DMS 273 treated with DMSO at 0.1 percent for 48 hours (cell line): ENCODE measurements around the gene TMIGD3.

Source experiments
- DNase-seq: peaks from one replicate; lab custom pipeline; 2025; lab: John Stamatoyannopoulos, UW

TMIGD3 gene

DNA sequence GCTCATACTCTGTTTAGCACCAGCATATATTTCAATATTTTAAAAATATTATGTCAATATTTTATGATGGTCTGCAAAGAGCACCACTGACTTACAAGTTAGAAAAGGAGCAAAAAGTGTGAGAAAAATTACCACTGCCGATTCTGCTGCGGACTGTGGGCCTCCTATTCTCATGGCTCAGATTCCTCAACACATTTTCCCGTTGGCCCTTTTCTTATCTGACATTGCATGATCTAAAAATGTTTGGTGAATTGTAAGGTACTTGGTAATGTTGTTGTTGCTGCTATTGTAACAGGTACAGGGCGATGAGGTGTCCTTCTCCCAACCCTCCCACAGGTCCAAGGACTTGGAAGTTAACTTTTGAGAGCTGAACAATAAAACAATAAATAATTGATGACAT lies 28.9 kb downstream of the TMIGD3 start:
- DNase-seq, result no peak

DNA sequence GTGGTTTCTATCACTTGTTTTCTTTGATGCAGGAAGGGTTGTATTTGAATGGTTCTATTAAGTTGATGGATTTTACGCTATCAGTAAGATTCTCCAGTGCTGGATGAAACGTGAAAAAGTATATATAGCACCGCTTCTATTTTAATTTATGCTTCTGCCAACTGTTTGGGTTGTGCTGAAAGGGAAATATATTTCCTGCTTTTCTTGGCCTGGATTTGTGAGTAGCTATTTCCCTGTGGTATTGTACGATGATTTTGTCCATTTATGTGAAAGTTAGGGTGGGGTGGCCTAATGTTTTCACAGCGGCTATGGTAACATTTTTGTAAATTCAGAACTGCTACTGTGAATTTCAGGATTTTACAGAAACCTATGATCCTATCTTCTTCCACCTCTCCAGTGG lies 29.3 kb downstream of the TMIGD3 start:
- no peak for DNase-seq

DNA sequence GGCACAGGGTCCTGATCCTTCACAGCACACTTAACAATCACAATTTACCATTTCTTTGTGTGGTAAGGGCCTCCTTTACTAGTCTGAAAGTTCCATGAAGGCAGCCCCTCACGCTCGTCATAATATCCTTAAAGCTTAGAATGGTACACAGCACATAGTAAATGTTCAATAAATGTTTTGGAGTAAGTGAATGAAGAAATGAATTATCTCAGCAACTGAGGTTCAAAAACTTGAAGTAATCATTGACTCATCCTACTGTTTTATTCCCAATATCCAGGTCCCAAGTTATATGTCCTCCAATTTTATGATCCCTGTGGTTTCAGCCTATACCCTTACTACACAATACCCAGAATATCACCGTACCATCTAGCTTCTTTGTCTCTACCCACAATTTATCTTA lies 31.9 kb downstream of the TMIGD3 start:
- no peak for DNase-seq

DNA sequence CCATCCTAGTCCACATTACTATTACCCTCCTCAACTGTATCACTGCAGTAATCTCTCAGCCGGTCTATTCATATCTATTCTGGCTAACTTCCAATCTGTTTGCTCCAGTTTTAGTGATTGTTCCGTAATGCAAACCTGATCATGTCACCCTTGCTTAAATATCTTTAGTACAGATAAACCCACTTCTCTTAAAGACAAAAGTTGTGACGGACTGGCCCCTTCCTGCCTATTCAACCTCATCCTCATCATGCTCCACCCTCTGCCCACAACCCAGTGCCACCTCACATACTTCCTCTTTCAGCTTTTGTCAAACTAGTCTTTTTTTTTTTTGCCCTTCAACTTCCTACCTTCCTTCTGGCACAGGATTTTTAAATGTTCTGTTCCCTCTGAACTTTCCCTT lies 32.4 kb downstream of the TMIGD3 start:
- no peak for DNase-seq

DNA sequence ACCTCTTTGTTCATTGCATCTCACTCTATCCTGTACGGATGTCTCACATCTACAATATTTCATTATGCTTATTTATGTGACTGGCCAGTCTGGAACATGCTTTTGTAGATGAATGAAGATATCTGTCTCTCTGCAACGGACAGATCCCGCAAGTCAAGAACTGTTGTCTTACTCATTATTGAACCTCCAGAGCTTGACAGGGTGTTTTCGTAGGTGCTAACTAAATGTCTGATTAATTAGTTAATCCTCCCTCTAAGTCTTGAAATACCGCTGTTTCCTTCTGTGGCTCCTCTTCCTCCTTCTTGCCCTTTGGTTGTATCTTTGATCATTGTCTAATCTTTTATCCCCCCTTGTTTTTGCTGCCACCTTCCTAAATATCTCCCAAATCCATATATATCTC lies 32.8 kb downstream of the TMIGD3 start:
- no peak for DNase-seq

DNA sequence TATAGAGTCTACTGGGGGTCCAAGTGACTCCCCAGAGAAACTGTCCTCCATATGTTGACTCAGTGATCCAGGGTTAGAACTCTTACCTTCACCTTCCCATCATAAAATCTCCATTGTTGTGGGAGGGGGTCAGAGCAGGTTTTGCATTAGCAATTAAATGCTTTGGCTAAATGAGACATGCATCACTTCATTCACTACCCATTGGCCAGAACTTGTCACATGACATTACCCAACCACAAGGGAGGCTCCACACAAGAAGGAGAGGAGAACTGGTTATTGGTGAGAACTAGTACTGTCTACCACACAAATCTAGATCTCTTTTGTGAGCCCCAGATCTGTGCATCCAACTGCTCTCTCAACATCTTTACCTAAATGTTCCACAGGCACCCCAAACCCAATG lies 33.9 kb downstream of the TMIGD3 start:
- no peak for DNase-seq

DNA sequence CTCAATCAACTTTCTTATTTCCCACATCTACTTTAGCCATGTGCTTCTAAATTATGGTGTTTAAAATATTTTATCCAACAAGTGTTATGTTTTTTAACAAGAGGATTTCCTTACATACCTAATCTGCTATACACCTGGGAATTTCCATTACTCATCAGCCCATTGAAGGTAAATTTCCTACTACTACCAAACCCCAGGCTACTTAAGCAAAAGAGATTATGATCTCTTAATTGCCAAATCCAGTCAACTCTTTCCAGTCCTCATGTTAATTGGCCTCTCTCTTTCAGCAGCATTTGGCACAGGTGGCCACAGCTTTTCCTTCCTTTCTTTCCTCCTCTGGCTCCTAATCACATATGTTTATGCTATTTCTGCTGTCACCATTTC lies 34.7 kb downstream of the TMIGD3 start:
- DNase-seq, result no peak

DNA sequence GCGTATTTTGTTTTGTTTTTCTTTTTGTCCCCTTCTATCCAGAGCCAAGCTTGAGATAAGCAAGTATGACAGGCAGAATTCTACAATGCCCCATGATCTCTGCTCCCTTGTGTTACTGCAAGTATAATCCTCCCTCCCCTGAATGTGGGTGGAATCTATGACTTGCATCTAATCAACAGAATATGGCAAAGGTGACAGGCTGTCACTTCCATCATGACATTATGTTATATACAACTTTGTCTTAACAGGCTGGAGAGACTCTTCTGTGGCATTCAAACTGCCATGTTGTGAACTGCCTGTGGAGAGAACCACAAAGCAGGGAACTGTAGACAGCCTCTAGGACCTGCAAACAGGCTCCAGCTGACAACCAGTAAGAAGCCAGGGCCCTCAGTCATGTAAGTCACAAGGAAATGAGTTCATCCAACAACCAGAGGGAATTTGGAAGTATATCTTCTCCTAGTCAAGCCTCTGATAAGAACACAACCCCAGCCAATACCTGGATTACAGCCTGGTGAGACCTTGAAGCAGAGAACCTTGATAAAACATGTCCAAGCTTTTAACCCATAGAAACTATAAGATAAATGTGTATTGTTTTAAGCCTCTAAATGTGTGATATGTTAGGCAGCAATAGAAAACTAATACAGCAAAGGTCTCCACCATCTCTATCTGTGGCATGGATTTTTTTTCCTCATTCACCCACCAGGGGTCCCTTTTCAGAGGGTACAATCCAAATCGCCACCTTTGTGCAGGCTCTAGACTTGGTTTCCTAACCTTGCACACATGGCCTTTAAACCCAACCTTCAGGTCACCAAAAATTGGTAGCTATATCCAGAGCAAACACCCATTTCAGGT lies 35.3 kb downstream of the TMIGD3 start:
- DNase-seq, result no peak

DNA sequence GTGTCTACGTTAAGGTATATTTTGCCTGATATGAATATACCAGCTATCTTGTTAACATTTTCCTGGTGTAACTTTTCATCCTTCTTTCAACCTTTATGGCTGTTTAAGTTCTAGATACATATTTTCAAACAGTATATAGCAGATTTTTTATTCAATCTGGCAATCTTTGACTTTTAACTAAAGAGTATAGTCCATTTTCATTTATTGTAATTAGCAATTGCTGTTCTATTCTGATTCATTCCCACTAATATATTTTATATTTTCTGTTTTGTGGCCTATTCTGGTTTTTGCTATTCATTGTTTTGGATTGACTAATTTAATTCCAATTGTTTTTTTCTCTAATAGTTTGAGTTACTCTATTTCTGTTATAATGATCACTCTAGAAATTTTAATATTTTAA lies 37.0 kb downstream of the TMIGD3 start:
- DNase-seq, result no peak

DNA sequence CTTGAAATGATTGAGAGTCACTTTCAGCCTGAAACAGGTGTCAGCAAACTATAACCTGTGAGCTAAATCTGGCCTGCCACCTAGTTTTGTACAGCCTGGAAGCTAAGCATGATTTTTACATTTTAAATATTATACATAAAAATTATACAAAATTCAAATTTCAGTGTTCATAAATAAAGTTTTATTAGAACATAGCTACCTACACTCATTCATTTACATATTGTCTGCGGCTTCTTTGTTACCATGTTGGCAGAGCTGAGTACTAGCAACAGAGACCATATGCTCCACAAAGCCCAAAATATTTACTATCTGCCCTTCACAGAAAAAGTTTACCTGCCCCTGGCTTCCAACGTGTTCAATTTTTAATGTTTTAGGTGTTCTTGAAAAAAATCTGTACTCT lies 37.7 kb downstream of the TMIGD3 start:
- no peak for DNase-seq

DNA sequence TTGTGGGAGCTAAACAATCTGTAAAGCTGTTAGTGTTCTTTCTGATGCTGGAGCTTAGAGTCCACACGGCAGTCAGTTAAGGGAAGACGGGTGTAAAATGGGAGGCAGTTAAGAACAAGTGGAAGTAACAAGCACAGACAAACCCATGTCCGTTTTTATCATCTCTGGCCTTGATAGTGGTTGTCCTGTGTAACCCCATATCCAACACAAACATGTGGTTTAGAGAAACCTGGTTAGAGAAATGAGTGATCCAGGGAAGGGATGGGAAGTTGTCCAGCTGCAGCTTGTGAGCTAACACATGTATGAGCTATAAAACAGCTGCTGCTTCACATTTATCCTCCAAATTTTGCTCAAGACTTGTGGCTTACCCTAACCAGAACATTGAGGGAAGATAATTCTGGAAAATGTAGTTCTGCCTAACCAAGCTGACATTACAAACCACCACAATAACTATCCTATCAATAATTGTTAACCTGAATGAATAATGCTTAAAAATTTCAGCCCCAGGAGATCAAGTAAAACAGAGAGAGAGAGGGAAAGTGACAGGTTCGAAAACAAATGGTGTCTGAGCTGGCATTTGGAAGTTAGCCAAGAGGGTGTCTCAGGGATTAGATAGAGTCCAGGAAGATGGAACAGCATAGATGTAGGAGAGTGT lies 40.3 kb downstream of the TMIGD3 start:
- DNase-seq, result no peak

DNA sequence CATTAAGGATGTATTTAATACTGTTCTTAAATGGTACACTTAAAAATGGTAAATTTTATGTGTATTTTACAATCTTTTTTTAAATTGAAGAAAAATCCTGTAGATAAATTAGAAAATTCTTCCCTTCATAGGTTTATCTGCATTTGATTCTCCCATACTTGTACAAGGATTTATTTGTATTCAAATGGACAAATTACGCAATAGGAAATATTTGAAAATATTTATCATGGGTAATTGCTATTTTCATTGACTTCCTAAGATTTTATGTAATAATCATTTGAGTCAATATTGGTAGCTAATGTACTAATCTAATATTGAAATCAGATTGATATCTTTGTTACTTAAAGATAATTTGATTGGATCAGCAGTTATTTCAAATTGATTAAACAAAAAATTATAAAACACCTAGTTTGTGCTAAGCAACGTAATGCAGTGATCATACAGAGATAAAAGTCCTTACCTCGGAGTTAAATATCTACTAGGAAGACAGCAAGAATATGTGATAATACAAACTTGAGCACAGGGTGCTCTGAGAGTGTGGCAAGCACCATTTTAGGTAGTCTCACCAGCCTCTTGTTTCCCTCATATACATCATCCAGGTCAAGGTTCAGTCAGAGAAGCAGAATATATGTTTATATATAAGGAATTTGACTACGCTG lies 40.9 kb downstream of the TMIGD3 start:
- no peak for DNase-seq

DNA sequence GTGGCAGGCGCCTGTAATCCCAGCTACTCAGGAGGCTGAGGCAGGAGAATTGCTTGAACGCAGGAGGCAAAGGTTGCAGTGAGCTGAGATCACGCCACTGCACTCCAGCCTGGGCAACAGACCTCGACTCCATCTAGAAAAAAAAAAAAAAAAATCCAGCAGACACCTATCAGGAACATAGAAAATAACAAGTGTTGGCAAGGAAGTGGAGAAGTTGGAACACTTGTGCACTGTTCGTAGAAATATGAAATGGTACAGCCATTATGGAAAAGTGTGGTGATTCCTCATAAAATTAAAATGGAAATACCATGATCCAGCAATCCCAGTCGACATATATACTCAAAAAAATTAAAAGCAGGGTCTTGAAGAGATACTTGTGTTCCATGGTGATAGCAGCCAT lies 41.7 kb downstream of the TMIGD3 start:
- DNase-seq, result no peak

DNA sequence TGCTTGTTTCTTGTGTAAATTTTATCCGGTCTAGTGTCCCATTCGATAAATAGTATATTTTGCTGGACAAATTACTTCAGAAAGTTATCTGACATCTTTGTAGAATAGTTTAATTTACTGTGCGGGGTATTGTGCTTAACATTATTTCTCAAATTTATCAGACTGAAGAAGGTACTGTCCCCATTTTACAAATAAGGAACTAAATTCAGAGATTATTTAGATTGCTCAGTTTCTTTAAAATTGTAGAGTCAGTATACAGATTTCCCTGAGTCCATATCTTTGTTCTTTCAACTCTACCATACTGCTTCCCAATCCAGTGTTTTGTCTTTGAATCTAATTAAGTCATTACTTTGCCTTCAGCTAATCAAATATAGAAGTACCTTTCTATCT lies 47.8 kb downstream of the TMIGD3 start:
- DNase-seq, result no peak

DNA sequence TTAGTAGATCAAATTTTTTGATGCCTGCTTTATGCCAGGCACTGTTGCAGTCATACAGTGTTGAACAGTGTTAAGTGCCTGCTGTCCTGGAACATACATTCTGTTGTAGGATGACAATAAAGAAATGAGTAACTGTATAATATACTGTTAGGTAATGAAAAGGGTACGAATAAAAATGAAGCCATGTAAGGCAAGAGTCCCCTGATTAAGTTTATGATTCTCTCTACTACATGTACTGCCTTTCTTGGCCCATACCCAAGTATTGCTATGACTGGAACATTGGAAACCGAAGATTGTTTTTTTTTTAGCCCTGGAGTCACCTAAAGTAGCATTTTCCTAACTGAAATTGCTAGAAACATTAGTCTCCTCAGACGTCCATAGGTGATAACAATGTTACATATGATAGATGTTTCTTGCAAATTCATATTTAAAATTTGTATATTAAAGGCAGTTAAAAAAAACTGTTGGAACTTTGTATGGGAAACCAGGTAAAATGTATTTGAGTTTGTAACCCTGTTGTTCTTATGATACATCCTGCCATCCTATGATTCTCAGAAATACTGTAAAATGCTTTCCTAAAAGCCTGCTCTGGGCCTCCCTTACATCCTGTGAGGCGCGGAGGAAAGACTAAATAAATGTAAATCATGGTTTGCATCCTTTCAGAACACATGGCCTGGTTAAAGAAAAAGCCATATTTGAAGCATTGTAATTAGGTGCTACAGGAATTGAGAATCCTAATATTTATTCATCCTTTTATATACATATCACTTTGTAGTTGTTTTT lies 48.4 kb downstream of the TMIGD3 start:
- no peak for DNase-seq

DNA sequence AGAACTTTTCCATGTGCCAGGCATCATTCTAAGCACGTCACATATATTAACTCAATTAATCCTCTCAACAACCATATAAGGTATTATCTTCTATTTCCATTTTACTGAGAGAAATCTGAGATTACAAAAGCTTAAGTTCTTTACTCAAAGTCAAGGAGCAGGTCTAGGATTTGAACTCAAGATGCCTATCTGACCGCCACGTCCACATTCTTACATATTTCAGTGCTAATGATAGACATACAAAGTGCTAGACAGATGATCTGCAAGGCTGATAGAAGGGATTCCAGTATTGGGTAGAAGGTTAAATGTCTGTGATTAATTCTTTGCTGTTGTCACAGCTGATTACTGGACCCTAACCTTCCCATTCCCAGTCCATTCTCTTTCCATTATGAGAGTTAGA lies 49.7 kb downstream of the TMIGD3 start:
- no peak for DNase-seq

DNA sequence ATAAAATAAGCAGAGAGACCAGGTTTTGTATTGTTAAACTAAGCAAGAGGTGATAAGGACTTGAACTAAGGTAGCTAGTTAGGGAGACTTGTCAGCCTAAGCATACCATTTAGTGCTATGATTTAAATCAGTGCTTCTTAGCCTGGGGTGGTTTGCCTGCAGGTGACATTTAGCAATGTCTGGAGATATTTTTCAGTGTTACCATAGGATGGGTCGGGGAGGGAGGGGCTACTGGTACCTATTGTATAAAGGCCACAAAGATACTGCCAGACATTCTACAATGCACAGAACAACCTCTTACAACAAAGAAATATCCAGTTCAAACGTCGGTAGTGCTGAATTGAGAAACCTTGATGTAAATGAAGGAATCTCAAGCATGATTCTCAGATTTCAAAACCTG lies 50.9 kb downstream of the TMIGD3 start:
- no peak for DNase-seq

DNA sequence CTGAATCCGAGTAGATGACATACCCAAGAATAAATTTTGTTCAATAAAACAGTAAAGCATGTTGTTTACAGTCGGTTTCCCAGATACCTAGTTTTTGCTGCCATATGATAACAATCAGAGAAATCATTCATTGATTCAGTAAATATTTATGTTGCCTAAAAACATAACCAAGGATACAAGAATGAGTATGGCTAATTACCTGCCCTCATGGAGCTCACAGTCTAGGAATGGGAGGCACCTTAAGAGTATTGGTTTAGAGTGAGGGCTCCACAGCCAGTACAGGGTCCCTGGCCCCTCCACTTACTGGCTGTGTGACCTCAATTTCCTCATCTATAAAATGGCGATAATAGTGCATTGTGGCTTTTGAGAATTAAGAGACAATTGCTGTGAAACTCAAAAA lies 53.2 kb downstream of the TMIGD3 start:
- no peak for DNase-seq

DNA sequence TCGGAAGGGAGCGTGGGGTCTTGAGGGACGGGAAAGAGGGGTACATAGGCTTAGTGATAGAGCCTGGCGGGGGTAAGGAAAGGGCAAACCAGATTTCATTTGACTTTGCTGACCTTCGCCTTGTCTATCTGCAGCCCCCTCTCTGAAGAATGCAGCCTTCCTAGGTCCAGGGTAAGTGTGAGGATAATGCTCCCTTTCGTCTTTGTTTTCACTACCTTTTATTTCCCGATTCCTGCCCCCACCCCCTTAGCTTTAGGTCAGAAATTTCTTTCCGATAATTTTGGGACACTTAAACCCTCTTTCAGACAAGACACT lies 53.8 kb downstream of the TMIGD3 start:
- DNase-seq, result no peak

DNA sequence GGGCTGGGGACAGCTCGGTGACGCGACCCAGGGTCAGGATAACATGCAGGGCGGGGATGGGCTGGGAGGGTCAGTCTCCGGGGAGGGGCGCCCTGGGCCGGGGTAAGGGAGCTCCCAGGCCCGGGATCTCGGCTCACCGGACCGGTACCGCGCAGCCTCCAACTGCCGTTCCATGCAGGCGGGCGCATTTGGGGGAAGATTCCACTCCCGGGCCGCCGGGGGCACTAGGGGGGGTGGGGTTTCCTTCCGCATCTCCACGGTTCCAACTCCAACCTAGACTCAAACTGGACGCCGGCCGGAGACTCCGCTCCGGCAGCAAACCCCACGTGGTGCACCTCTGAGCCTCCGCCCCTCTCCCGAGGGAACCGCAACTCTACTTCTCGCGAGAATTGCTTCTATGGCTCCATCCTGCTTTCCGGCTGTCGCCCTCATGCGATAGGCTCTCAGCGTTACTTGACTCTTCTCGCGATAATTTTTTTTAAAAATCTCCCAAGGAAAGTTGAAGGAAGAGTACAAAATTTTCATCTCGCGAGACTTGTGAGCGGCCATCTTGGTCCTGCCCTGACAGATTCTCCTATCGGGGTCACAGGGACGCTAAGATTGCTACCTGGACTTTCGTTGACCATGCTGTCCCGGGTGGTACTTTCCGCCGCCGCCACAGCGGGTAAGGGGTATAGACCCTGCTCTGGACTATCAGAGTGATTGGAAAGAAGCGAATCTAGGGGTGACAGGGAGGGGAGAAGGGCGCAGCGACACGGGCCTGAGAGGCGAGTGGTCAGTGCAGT lies 54.3 kb downstream of the TMIGD3 start, which contains the start of the genes ATP5PB and WDR77:
Gene ATP5PB (plus strand): TSS at position 547 of the 785 bp plus-strand sequence. CDS start 78 bp downstream, at position 625.
Gene WDR77 (minus strand): TSS at position 339 of the 785 bp plus-strand sequence. CDS start 87 bp downstream, at position 252.
- DNase-seq, result peak; percentile 98

DNA sequence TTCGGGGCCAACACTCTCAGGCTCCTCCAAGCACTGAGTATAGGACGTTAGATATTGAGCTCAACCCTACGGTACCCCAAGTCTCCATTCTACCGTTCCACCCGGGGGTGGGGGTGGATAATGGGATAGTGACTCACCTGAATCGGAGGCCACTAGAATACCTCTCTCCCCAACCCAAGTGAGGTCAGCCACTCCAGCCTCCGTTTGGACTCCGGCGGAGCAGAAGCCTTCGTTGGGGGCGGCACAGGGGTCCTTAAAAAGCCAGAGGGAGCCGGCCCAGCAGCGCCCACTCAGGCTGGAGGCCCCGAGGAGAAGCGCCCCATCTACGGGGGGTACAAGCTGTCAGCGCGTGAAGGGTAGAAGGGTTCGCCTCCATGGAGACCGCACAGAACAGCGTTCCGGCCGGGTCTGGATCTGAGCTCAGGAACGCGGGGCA lies 54.9 kb downstream of the TMIGD3 start:
- DNase-seq, result no peak
